SW 1271 (cell line): ENCODE data around the gene COX6A2.
"Not testable (repeated sequence)": the region's sequence is repeated elsewhere in the genome, so short reads cannot be mapped to it uniquely, and the experiment has no call there.

Experiments used
- DNase-seq, 2 experiments: peaks; one replicate each; lab custom pipeline; 2025; lab: John Stamatoyannopoulos, UW

Gene COX6A2

GRCh38 chr16:31461921-31462804 lies 34.0 kb upstream of the COX6A2 start:
- no peak for DNase-seq

GRCh38 chr16:31461201-31461920 lies 33.2 kb upstream of the COX6A2 start:
- DNase-seq, result no peak

- peak in 1 of 2 experiments; percentile 52 for DNase-seq
Observed at GRCh38 chr16:31460582-31461002, 32.4 kb upstream of the COX6A2 start.

- DNase-seq, result peak; percentile 97
Observed at GRCh38 chr16:31459687-31460581, 31.8 kb upstream of the COX6A2 start.

- DNase-seq, result peak; percentile 90 to 95
Observed at GRCh38 chr16:31458844-31459686, 30.9 kb upstream of the COX6A2 start, which contains the start of gene ARMC5. Gene ARMC5 (plus strand): TSS chr16:31459501. CDS start chr16:31459525, 24 bp downstream.

GRCh38 chr16:31458073-31458843 lies 30.1 kb upstream of the COX6A2 start:
- DNase-seq, result peak in 1 of 2 experiments; percentile 44

- DNase-seq, result no peak
Observed at GRCh38 chr16:31456988-31457360, 28.8 kb upstream of the COX6A2 start.

- DNase-seq, result no peak
Observed at GRCh38 chr16:31455601-31456314, 27.6 kb upstream of the COX6A2 start.

GRCh38 chr16:31453255-31454204 lies 25.4 kb upstream of the COX6A2 start:
- DNase-seq, result peak in 1 of 2 experiments; percentile 57

GRCh38 chr16:31452631-31453106 lies 24.5 kb upstream of the COX6A2 start:
- peak in 1 of 2 experiments; percentile 80 for DNase-seq

- peak; percentile 37 to 81 for DNase-seq
Observed at GRCh38 chr16:31451681-31452351, 23.7 kb upstream of the COX6A2 start.

- no peak for DNase-seq
Observed at GRCh38 chr16:31451201-31451600, 23.0 kb upstream of the COX6A2 start.

GRCh38 chr16:31445931-31446330 lies 17.8 kb upstream of the COX6A2 start:
- not testable (repeated sequence) for DNase-seq

- no peak for DNase-seq
Observed at GRCh38 chr16:31441956-31442355, 13.8 kb upstream of the COX6A2 start.

GRCh38 chr16:31440516-31441184 lies 12.5 kb upstream of the COX6A2 start:
- DNase-seq, result no peak

GRCh38 chr16:31439519-31439918 lies 11.4 kb upstream of the COX6A2 start:
- DNase-seq, result no peak

- not testable (repeated sequence) for DNase-seq
Observed at GRCh38 chr16:31439023-31439422, 10.9 kb upstream of the COX6A2 start.
